Measurements from ENCODE around the gene PDGFC. TPM values are rescaled to one million over a fixed set of nuclear protein-coding genes. Genes with fewer than 3 reads are reported as not detected.

Gene PDGFC
- polyA plus RNA-seq, 3 donors, result 65.7 to 84.9 (median 77.7) TPM

DNA sequence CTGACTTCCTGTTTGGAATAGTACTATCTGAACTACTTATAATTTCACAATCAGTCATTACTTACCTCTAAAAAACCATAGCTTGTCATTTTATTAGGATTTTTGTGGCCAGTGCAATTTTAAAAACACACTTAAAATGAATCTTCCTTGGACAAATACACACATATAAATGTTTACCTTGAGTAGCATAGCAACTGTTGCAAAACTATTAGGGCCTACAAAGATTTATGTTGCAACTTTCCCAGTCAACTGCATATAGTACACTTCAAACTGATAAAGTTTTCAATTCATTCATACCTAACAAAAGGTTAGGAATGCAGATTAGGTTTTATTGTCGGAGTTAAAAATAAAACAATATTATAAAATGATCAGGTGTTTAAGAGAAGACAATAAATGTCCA, 193.0 kb downstream of the PDGFC start:
- DNase-seq (ENCODE audit: extremely low read depth in 1 of 11, low read depth in 9 of 11, low spot score in 4 of 11), result no peak

DNA sequence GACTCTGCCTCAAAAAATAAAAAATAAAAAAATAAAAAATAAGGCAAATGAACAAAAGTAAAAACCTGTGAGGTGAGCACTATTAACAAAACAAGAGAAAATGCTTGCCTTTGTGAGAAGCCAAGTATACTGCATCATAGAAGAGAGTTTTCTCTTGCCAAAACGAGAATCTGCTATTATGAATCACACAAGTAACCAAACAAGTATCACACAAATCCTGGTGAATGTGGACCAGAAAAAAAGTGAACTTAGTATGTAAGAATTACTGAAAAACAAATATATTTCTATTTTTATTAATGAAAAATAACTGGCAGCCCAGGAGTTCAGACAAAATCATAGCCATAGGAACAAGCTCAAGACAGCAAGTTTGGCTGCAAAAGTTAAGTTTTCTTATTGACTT, 193.5 kb downstream of the PDGFC start:
- no peak for DNase-seq (ENCODE audit: extremely low read depth in 1 of 11, low read depth in 9 of 11, low spot score in 4 of 11)

DNA sequence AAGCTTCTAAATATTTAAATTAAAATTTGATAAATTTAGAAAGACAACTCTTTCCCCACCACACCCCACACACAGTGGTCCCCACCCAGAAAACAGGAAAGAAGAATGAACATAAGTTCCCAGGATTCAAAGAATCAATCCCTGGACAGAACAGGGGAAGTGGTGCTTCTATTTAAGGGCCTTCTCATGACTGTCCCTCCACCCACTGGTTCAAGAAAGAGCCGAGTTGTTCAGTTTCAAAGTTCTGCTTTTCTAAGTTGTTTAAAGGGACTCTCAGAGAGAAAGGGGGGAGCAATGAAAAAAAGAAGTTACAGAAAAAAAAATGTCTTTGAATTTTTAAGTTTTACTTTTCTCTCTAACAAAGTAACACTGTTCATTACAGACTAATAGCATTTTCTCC, 195.8 kb downstream of the PDGFC start:
- DNase-seq (ENCODE audit: extremely low read depth in 1 of 11, low read depth in 9 of 11, low spot score in 4 of 11), result no peak

DNA sequence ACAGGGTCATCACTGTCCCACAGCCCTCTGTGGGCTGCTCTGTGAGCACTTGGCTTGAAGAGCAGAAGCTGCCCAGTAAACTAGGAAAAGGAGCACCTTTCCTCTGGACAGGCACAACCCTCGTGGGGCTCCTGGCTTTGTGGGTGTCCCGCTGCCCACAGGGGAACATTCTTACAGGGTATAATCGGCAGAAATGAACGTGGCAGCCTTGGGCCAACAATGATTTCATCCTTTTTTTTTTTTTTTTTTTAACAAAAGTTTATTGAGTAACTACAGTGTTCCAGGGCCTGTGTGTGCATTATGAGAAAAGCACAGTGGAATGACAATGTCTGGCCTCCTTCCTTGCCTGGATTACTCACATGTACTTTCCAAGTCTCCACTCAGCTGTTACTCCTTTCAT, 197.2 kb downstream of the PDGFC start:
- DNase-seq (ENCODE audit: extremely low read depth in 1 of 11, low read depth in 9 of 11, low spot score in 4 of 11), result no peak

DNA sequence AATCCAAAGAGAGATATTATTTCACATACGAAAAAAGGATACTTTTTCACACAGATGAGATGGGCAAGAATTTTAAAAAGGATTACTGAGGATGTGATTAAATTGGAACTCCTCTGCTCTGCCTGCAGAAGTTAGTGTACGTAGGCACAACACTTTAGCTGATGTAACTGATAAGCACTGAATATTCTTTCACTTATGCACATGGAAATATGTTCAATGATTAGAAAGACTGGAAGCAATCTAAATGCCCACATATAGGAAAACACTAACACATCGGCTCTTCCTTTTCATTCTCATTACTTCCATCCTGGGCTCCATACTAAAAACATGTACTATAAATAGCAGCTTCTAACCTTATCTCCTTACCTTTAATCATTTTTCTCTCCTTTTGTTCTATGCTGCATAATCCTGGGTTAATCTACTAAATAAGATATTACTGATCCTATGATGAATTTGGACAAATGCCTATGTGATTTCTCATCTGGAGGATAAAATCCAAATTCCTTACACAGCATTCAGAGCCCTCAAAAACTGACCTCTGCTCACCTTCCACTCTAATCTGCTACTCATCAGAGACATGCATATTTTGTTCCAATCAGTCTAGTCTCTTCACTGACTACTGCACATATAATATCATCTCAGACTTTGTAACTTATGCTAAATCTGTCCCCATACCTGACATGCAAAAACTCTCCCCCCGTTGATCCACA, 197.8 kb downstream of the PDGFC start:
- DNase-seq (ENCODE audit: extremely low read depth in 1 of 11, low read depth in 9 of 11, low spot score in 4 of 11), result no peak

DNA sequence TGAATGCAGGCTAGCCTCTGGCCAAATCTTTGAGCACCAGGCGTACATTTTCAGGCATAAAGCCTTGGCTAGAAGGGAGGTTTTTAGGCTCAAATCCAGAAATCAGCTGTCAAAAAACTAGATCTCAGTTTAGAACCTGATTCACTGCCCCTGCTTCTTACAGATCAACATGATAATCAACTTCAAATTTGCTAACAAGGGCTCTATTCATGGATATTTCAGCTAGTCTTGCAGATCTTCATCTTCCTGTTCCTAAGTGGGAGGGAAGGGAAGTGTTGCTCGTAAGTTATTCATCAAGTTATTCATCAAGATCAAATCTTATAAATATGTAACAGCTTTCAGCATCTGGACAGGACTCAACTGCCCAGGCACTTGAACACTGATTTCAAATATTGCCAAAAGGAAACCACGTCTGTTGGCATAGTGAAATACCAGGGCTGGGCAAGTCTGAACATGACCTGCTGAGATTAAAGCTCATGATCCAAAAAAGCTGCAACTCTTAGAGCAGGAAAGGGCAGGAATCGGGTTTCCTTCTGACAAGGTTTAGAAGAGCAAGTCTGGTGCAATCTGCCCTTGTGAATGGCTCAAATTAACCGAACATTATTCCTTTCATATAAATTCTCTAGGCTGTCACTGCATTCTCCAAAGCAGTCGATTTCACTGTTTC, 200.3 kb downstream of the PDGFC start:
- peak in 1 of 11 donors; percentile 21 for DNase-seq (ENCODE audit: extremely low read depth in 1 of 11, low read depth in 9 of 11, low spot score in 4 of 11)

DNA sequence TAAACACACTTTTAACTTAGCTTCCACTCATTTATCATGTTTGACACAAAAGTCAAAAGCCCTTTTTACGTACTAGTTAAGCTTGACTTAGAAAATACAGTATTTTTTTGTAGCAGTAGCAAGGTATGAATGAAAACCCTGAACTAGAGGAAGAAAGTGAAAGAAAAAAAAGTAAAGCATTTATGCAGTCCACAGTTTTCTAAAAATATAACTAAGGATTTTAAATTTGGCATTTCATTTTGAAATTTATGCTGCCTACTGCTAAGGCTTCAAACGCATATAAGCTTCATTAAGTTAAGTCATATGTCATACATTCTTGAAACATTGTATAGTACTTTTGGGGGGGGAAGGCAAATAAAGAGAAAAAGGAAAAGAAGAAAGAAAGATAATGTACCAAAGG, 201.5 kb downstream of the PDGFC start:
- no peak for DNase-seq (ENCODE audit: extremely low read depth in 1 of 11, low read depth in 9 of 11, low spot score in 4 of 11)

DNA sequence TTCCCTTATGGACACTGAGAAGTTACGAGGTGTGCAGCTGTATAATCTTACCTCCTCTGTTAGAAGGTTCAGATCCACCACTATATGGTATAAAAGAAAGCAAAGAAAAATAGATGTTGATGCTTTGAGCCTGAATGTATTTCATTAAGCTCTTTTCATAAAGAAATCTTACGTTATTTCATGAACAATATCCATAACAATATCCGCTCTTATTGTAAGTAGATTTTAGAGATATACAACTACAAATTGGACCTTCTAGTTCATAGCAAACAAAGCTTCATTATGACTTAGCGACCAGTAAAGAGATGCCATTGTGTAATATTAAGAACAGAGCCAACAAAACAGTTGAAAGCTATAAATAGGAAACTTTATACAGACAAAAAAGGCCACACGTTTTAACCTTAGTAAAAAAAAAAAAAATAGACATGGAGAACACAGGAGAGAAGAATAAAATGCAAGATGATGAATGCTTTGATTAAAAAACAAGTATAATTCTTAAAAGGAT, 203.6 kb downstream of the PDGFC start:
- DNase-seq (ENCODE audit: extremely low read depth in 1 of 11, low read depth in 9 of 11, low spot score in 4 of 11), result no peak

DNA sequence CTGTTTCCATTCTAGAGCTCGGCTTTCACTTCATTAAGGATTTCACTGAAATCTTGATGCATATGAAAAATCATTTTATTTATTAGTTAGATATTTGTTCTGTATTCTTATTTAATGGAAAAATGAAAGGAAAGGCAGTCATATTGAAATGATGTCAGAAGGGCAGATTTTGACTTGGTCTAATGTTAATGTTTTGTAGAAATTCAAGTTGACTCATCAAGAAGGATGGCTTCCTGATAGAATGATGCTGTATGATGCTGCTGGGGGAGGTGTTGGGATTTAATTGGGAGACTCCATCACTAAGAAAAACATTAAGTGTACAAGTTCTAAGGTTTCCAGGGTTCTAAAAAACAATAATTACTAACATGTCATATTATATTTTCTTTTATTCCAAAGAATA, 204.8 kb downstream of the PDGFC start:
- DNase-seq (ENCODE audit: extremely low read depth in 1 of 11, low read depth in 9 of 11, low spot score in 4 of 11), result no peak

DNA sequence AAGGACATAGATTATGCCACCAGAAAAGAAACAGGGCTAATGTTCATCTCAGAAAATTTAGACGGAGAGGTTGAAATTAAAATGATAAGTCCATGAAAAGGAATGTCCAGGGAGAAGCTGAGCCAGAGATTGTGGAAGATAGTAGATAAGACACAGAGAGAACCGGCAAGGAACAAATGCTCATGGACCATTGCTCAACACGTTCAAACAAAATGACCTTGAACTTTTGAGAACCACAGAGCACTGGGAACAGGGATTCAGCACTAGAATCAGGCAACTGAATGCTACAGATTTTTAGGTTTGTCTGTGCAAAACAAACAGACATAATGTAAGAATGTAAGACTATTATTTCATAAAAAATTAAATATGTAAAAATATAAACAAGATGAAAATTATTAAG, 206.3 kb downstream of the PDGFC start:
- no peak for DNase-seq (ENCODE audit: extremely low read depth in 1 of 11, low read depth in 9 of 11, low spot score in 4 of 11)

DNA sequence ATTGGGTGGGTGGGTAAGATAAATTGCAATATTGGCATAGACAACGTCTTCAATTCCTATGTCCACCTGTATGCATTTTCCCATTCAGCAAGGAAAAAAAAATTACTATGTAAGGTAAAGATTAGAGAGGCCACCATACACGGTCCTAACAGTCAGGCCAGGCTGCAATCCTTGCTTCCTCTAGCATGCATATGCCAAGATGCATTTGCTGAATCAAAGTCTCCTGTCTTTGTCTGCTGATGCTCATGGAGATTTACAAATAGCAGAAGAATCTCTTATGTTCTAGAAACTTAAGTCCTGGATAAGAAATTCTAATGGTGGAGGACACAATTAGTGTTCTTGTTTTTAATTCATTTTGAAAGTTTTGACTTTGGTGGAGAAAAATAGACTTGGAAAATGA, 206.8 kb downstream of the PDGFC start:
- no peak for DNase-seq (ENCODE audit: extremely low read depth in 1 of 11, low read depth in 9 of 11, low spot score in 4 of 11)

DNA sequence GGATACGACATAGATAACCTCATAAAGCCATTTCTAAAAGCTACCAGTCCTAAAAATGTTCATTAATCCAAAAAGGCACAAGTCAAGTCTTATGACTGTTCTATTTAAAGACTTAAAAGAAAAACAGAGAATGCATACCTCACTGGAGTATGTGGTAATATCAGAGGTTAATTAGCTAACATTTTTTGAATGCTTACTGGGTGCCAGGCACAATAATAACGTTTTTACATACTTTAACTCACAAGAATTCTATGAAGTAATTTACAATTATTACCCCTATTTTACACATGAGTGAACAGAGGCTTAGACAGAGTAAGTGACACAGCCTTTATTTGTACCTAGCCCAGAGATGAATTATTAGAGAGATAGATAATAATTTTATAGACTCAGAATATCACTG, 207.5 kb downstream of the PDGFC start:
- no peak for DNase-seq (ENCODE audit: extremely low read depth in 1 of 11, low read depth in 9 of 11, low spot score in 4 of 11)

DNA sequence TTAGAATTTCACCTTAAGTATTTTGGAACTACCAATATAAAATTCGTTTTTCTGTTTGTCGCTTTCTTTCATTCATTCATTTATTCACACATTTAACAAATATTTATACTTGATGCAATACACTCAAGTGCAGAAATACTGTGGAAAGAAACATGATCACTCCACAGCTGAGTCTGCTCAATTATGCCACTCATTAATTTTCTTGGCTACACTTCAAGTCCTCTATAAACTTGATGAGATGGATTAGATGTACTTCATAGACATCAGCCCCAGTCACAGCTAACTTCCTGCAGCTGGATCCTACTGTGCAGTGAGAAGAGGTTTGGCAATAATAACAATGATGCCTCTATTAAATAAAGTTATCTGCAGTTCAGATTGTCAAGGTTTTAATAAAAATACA, 208.1 kb downstream of the PDGFC start:
- peak in 7 of 11 donors; percentile 29 to 58 (median 37) for DNase-seq (ENCODE audit: extremely low read depth in 1 of 11, low read depth in 9 of 11, low spot score in 4 of 11)

DNA sequence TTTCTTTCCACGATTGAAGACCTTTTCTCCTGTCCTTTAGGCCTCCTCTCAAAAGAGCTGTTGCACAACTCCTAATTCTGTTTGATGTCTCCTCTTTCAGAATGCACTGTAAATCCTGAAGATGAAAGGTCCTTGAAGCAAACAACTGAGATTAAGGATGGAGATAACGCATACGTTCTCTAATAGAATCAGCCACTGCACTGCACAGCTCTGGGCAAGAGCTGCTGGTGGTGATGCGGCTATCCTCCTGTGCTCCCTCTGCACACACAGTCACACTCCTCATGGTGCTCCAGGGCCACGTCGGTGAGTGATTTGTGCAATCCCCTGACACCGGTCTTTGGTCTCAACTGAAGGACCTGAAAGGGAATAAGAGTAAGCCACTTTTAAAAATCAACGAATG, 208.7 kb downstream of the PDGFC start:
- no peak for DNase-seq (ENCODE audit: extremely low read depth in 1 of 11, low read depth in 9 of 11, low spot score in 4 of 11)

DNA sequence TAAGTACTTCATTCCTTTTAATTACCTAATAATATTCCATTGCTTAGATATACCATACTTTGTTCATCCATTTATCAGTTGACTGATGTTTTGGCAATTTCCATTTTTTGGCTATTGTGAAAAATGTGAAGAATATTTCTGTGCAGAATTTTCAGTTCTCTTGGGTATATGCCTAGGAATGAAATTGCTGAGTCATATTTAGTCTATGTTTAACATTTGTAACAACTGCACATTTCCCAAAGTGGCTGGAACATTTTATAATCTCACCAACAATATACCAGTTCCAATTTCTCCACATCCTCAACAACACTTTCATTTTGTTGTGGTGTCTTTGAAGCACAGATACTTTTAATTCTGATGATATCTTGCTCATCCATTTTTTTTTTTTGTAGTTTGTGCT, 215.5 kb downstream of the PDGFC start:
- DNase-seq (ENCODE audit: extremely low read depth in 1 of 11, low read depth in 9 of 11, low spot score in 4 of 11), result no peak

DNA sequence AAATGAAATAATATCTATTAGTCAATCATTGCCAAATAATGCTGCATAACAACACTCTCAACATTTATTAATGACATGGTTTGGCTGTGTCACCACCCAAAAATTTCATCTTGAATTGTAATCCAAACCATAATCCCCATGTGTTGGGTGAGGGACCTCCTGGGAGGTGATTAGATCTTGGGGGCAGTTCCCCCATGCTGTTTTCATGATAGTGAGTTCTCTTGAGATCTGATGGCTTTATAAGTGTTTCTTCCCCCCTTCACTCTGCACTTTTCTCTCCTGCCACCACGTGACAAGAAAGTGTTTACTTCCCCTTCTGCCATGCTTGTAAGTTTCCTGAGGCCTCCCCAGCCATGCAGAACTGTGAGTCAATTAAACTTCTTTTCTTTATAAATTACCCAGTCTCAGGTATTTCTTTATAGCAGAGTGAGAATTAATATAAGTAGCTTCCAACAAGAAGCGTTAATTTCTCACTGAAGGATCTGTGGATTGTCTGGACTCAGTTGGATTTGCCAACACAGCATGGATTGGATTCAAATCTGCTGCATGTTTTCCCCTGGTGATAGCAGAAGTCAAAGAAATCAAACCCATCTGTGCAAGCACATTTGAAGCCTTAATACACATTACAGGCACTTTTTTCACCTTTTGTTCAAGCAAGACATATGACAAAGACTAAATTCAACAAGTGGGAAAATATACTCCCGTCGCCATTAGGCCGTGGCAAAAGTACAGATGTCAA, 216.6 kb downstream of the PDGFC start:
- DNase-seq (ENCODE audit: extremely low read depth in 1 of 11, low read depth in 9 of 11, low spot score in 4 of 11), result no peak

DNA sequence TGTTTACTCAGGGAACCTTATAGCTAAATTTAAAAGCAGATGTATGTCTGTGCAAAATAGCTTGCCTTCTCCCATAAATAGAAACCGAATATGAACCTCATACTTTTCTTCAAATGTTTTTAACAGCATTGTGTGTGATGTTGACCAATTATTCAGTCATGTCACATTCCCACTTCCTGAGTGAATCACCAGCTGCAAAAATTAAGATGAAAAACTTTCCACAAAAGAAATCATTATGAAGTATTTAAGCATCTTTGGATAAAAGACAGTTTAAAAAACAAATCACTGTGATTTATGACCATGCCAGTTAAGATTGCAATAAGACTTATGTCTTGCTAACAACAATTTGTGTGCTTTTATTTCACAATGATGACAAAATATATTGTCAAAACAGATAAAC, 220.1 kb downstream of the PDGFC start:
- DNase-seq (ENCODE audit: extremely low read depth in 1 of 11, low read depth in 9 of 11, low spot score in 4 of 11), result no peak

DNA sequence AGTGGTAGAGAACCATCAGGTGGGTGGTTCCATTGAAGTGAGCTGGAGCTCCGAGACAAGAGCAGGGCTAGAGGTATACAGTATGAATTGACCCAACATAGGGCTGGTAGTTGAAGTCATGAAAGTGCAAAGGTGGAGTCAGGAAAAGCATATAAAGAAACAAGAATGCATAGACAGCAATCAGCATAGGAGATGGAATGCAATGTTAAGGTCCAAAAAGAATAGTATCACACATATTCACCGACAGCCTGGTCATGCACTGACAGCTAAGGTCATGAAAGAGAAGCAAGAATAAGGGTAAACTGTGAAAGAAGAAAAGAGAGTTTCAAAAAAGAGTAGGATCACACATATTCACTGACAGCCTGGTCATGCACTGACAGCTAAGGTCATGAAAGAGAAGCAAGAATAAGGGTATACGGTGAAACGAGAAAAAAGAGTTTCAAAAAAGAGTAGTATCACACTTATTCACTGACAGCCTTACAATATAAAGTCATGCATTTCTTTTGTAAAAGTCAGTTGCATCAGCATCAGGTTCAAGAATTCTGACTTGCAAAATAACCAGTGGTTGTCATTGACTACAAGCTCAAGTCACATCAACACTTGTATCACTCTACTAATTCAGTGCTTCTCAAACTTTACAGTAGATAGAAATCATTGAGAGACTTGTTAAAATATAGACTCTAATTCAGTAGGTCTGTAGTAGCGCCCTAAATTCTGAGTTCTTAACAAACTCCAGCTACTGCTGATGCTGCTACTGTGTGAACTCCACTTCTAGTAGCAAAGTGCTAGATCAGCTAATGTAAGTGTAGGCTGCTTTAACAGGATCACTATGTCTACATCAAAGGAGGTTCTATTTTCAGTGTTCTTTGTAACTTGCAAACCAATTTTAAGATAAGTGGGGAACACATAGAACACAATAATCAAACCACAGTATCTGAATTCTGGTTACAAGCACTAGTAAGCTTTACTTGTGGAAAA, 221.9 kb downstream of the PDGFC start:
- no peak for DNase-seq (ENCODE audit: extremely low read depth in 1 of 11, low read depth in 9 of 11, low spot score in 4 of 11)

DNA sequence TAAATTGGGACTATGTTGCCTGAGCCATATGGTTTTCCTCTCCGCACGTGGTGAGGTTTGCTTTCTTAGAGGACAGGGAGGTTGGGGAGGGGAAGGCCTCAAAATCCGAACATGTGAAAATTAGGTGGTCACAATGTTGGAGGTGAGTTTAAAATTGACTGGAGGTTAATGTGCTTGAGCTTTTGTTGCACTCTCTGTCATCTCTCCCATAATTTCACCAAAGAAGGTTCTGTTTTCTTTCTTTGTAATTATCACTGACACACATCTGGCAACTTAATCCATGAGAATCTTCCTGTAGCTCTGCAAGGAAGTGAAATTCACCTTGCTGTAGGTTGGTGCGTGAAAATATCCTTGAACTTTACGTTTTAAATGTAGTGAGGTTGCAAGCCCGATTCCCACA, 225.5 kb downstream of the PDGFC start:
- DNase-seq (ENCODE audit: extremely low read depth in 1 of 11, low read depth in 9 of 11, low spot score in 4 of 11), result no peak

Measured in renal cortex interstitium (tissue), 11 donors.